HG02571 (cell line): ENCODE results near the gene PITPNM3.

ENCODE experiments used
- ATAC-seq: cut with Tn5 transposase; IDR thresholded peaks from one replicate; pipeline ENCODE4 v1.9.1; 2021; ENCODE audit warnings: mild to moderate bottlenecking, moderate library complexity; ENCODE audit not compliant: unreplicated experiment

PITPNM3 gene

GRCh38 chr17:6421700-6422604, 134.4 kb downstream of the PITPNM3 start:
- ATAC-seq, result no peak

GRCh38 chr17:6420173-6420641, 136.1 kb downstream of the PITPNM3 start:
- no peak for ATAC-seq

GRCh38 chr17:6415616-6416015, 140.7 kb downstream of the PITPNM3 start:
- ATAC-seq, result no peak

GRCh38 chr17:6413065-6413464, 143.3 kb downstream of the PITPNM3 start:
- no peak for ATAC-seq

GRCh38 chr17:6408735-6409134, 147.6 kb downstream of the PITPNM3 start:
- no peak for ATAC-seq

DNA sequence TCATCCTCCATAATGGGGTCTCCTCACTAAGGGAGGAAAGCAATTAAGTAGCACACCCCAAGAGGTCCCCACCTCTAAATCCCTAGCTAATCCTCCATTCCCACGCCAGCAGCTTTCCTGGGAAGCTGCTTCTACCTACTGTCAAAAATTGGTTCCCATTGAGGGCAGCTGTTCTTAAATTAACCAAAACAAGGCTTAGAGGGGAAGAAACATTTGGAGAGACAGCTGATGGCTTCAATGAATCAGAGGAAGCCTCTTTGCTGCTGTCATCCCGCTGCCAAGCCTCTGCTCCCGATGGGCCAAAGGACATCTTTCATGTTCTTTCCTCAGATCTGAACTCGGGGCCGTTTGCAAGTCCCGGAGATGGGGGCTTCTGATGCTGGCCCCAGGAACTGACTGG, 148.1 kb downstream of the PITPNM3 start:
- no peak for ATAC-seq

DNA sequence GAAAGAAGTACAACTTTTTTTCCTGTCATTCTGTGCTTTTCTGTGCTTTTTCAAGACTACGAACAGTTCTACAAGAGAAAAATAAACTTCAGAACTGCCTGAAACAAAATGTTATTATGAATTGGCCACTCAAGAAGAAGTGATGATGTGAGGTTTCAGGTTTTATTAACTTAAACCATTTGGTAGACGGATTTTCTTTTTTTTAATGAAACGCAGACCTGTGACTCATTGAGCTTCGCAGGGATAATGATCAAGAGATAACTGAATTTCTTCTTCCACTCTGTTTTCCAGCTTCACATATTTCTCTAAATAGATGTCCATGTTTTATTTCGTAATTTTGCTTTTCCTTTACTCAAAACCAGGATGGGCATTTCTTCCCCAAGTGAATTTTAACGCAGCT, 154.1 kb downstream of the PITPNM3 start:
- ATAC-seq, result no peak
